ENCODE measurements around the gene SYNE3.

DNA sequence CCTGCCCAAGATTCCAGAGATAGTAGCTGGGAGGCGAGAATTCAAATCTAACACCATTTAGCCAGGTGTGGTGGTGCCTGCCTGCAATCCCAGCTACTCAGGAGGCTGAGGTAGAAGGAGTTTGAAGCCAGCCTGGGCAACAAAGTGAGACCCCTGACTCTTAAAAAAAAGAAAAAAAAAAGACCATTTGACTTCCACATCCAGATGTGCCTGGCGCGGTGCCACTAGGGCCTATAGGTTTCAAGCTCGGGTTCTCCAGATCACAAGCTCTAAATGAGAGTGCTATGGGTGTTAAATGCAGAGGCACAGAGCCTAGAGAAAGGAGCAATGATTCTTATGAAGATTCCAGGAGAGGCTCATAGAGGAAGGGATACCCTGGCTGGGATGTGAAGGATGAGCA is 22.5 kb downstream of the SYNE3 start:
- no peak for TF ChIP-seq ZFX (IDR thresholded peaks at IDR 0.05)
- TF ChIP-seq, protein P1, sequence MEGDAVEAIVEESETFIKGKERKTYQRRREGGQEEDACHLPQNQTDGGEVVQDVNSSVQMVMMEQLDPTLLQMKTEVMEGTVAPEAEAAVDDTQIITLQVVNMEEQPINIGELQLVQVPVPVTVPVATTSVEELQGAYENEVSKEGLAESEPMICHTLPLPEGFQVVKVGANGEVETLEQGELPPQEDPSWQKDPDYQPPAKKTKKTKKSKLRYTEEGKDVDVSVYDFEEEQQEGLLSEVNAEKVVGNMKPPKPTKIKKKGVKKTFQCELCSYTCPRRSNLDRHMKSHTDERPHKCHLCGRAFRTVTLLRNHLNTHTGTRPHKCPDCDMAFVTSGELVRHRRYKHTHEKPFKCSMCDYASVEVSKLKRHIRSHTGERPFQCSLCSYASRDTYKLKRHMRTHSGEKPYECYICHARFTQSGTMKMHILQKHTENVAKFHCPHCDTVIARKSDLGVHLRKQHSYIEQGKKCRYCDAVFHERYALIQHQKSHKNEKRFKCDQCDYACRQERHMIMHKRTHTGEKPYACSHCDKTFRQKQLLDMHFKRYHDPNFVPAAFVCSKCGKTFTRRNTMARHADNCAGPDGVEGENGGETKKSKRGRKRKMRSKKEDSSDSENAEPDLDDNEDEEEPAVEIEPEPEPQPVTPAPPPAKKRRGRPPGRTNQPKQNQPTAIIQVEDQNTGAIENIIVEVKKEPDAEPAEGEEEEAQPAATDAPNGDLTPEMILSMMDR (conservative IDR thresholded peaks at IDR 0.05): no peak
